H9 (cell line): Measurements from ENCODE around the gene SLC6A2. TPM values are rescaled to one million over a fixed set of nuclear protein-coding genes. Genes with fewer than 3 reads are reported as not detected.

Experiments used
- DNase-seq: peaks from one replicate; pipeline ENCODE4 v3.0.0-alpha.2; 2017
- H2AFZ ChIP-seq: one replicate; pipeline ENCODE4 v1.6.1; 2013; ENCODE audit warnings: mild to moderate bottlenecking, low read length, control low read depth, moderate library complexity
- H2AK5ac ChIP-seq: 2 replicates; pipeline ENCODE4 v1.6.1; 2013; ENCODE audit warnings: low read length, control low read depth, mixed read lengths; ENCODE audit not compliant: insufficient read length
- H2BK120ac ChIP-seq: one replicate; pipeline ENCODE4 v1.6.1; 2013; ENCODE audit warnings: low read depth, mild to moderate bottlenecking, low read length, control low read depth, inconsistent platforms; ENCODE audit not compliant: poor library complexity, severe bottlenecking
- H2BK12ac ChIP-seq: 2 replicates; pipeline ENCODE4 v1.6.1; 2013; ENCODE audit warnings: low read length, control low read depth, mixed read lengths, low read depth; ENCODE audit not compliant: insufficient read length
- H2BK15ac ChIP-seq: 2 replicates; pipeline ENCODE4 v1.6.1; 2013; ENCODE audit warnings: low read depth, low read length, control low read depth
- H2BK20ac ChIP-seq: one replicate; pipeline ENCODE4 v1.6.1; 2013; ENCODE audit warnings: low read depth, mild to moderate bottlenecking, low read length, control low read depth, inconsistent platforms; ENCODE audit not compliant: poor library complexity, severe bottlenecking
- H2BK5ac ChIP-seq: 2 replicates; pipeline ENCODE4 v1.6.1; 2013; ENCODE audit warnings: low read length, control low read depth, mixed read lengths; ENCODE audit not compliant: insufficient read length
- H3K14ac ChIP-seq: 2 replicates; pipeline ENCODE4 v1.6.1; 2013; ENCODE audit warnings: low read length, control low read depth; ENCODE audit not compliant: insufficient read depth
- H3K18ac ChIP-seq: 2 replicates; pipeline ENCODE4 v1.6.1; 2013; ENCODE audit warnings: low read depth, mild to moderate bottlenecking, mixed read lengths, low read length, control low read depth; ENCODE audit not compliant: insufficient read length
- H3K23ac ChIP-seq: 2 replicates; pipeline ENCODE4 v1.6.1; 2013; ENCODE audit warnings: low read length, control low read depth, mixed read lengths, low read depth; ENCODE audit not compliant: insufficient read length
- H3K23me2 ChIP-seq: 2 replicates; pipeline ENCODE4 v1.6.1; 2013; ENCODE audit warnings: low read depth, mild to moderate bottlenecking, mixed read lengths, low read length, control low read depth; ENCODE audit not compliant: insufficient read length, poor library complexity, severe bottlenecking
- H3K27ac ChIP-seq: 2 replicates; pipeline ENCODE4 v1.5.1; 2013; ENCODE audit warnings: low read length, control low read depth, mixed read lengths, low read depth; ENCODE audit not compliant: insufficient read length
- H3K27me3 ChIP-seq: 2 replicates; pipeline ENCODE4 v1.6.1; 2013; ENCODE audit warnings: low read length, control low read depth, inconsistent platforms; ENCODE audit not compliant: insufficient read depth
- H3K4ac ChIP-seq: 2 replicates; pipeline ENCODE4 v1.6.1; 2013; ENCODE audit warnings: low read depth, mild to moderate bottlenecking, control low read depth, inconsistent platforms, low read length, moderate library complexity
- H3K4me1 ChIP-seq: 2 replicates; pipeline ENCODE4 v1.6.1; 2013; ENCODE audit warnings: low read length, control low read depth, inconsistent platforms; ENCODE audit not compliant: insufficient read depth
- H3K4me2 ChIP-seq: 2 replicates; pipeline ENCODE4 v1.6.1; 2013; ENCODE audit warnings: low read length, control low read depth, mixed read lengths; ENCODE audit not compliant: insufficient read length, insufficient read depth
- H3K56ac ChIP-seq: 2 replicates; pipeline ENCODE4 v1.6.1; 2013; ENCODE audit warnings: low read depth, mild to moderate bottlenecking, mixed read lengths, low read length, control low read depth; ENCODE audit not compliant: insufficient read length
- H3K79me1 ChIP-seq: 2 replicates; pipeline ENCODE4 v1.6.1; 2013; ENCODE audit warnings: low read depth, mild to moderate bottlenecking, moderate library complexity, low read length, control low read depth, inconsistent platforms; ENCODE audit not compliant: insufficient read depth, poor library complexity, severe bottlenecking
- H3K79me2 ChIP-seq: 2 replicates; pipeline ENCODE4 v1.6.1; 2013; ENCODE audit warnings: low read length, control low read depth, inconsistent platforms; ENCODE audit not compliant: insufficient read depth
- H3K9ac ChIP-seq: 2 replicates; pipeline ENCODE4 v1.6.1; 2013; ENCODE audit warnings: low read length, control low read depth, mixed read lengths; ENCODE audit not compliant: insufficient read length; ENCODE audit errors: extremely low read depth
- H3K9me3 ChIP-seq: one replicate; pipeline ENCODE4 v1.6.1; 2013; ENCODE audit warnings: low read depth, low read length, inconsistent platforms; ENCODE audit not compliant: control insufficient read depth
- H3T11ph ChIP-seq: one replicate; pipeline ENCODE4 v1.6.1; 2013; ENCODE audit warnings: mild to moderate bottlenecking, low read length, control low read depth, inconsistent platforms
- H4K20me1 ChIP-seq: one replicate; pipeline ENCODE4 v1.6.1; 2013; ENCODE audit not compliant: control insufficient read depth, insufficient read length, insufficient read depth
- H4K5ac ChIP-seq: 2 replicates; pipeline ENCODE4 v1.6.1; 2013; ENCODE audit warnings: low read depth, mild to moderate bottlenecking, mixed read lengths, low read length, control low read depth; ENCODE audit not compliant: insufficient read length
- H4K8ac ChIP-seq: replicated peaks from 2 replicates; pipeline ENCODE4 v1.6.1; 2013; ENCODE audit warnings: low read length, control low read depth, mixed read lengths, low read depth; ENCODE audit not compliant: insufficient read length
- H4K91ac ChIP-seq: 2 replicates; pipeline ENCODE4 v1.6.1; 2013; ENCODE audit warnings: low read depth, mild to moderate bottlenecking, moderate library complexity, mixed read lengths, low read length, control low read depth; ENCODE audit not compliant: insufficient read length
- H3K27ac Mint-ChIP-seq, 3 experiments: 2 replicates in 2 of 3; 3 replicates in 1 of 3; pipeline ENCODE4 v1.8.0; 2020 to 2021; ENCODE audit warnings: mixed read lengths in 3 of 3, mild to moderate bottlenecking in 1 of 3, moderate library complexity in 1 of 3
- H3K27me3 Mint-ChIP-seq: 2 replicates; pipeline ENCODE4 v1.8.0; 2021; ENCODE audit warnings: low read depth, mild to moderate bottlenecking, moderate library complexity, mixed read lengths
- H3K36me3 Mint-ChIP-seq, 3 experiments: 2 replicates in 2 of 3; 3 replicates in 1 of 3; pipeline ENCODE4 v1.8.0; 2020 to 2021; ENCODE audit warnings: low read depth in 3 of 3, mixed read lengths in 3 of 3; ENCODE audit not compliant: insufficient read depth in 1 of 3
- H3K4me1 Mint-ChIP-seq, 2 experiments: 2 replicates each; pipeline ENCODE4 v1.8.0; 2020; ENCODE audit warnings: mixed read lengths in 2 of 2
- H3K4me3 Mint-ChIP-seq, 2 experiments: 2 replicates in 1 of 2; 3 replicates in 1 of 2; pipeline ENCODE4 v1.8.0; 2020 to 2021; ENCODE audit warnings: mild to moderate bottlenecking in 2 of 2, mixed read lengths in 2 of 2, moderate library complexity in 1 of 2
- H3K9me3 Mint-ChIP-seq, 2 experiments: 2 replicates in 1 of 2; 3 replicates in 1 of 2; pipeline ENCODE4 v1.8.0; 2020; ENCODE audit warnings: mild to moderate bottlenecking in 2 of 2, mixed read lengths in 2 of 2, moderate library complexity in 1 of 2
- CTCF ChIP-seq: fragments of 200-600 bp; sonication (generic); conservative IDR thresholded peaks from 3 replicates; pipeline ENCODE4 v1.8.0; 2021; ENCODE audit warnings: antibody characterized with exemption, mild to moderate bottlenecking
- total RNA-seq: library from RNA; stranded (reverse); gene quantifications from 2 replicates; pipeline ENCODE4 v1.2.1, GENCODE V29; 2021

SLC6A2 gene
- total RNA-seq, 1 experiment from 2014 or later = 0.24 TPM

GRCh38 chr16:55621771-55622170, 34.0 kb upstream of the SLC6A2 start:
- no peak overlapping the region for H4K91ac ChIP-seq
- peaks cover 0 to 2% (median 0%) of the 10 kb centered on the region in 3 experiments; a peak in 2 of 7 replicates for H3K36me3 Mint-ChIP-seq
- H3K4ac ChIP-seq = no peak overlapping the region
- no peaks in the 10 kb centered on the region for H3K9me3 ChIP-seq
- TF ChIP-seq CTCF = no peak
- no peak overlapping the region for H2AK5ac ChIP-seq
- H3K79me1 ChIP-seq = no peaks in the 10 kb centered on the region
- no peak for DNase-seq
- no peak overlapping the region for H2AFZ ChIP-seq
- peaks cover 8 to 12% of the 10 kb centered on the region in 2 experiments for H3K4me1 Mint-ChIP-seq
- no peak overlapping the region for H2BK15ac ChIP-seq
- H3K18ac ChIP-seq = no peak overlapping the region
- no peak overlapping the region for H3K4me2 ChIP-seq
- H3K27me3 ChIP-seq = no peaks in the 10 kb centered on the region
- no peak overlapping the region for H2BK5ac ChIP-seq
- H4K5ac ChIP-seq = no peak overlapping the region
- no peak overlapping the region for H3T11ph ChIP-seq
- no peaks in the 10 kb centered on the region for H3K23me2 ChIP-seq
- peaks cover 23% of the 10 kb centered on the region for H3K27me3 Mint-ChIP-seq
- H3K79me2 ChIP-seq = no peaks in the 10 kb centered on the region
- no peaks in the 10 kb centered on the region for H3K4me1 ChIP-seq
- H3K9ac ChIP-seq = no peak overlapping the region
- no peak overlapping the region for H4K8ac ChIP-seq
- H2BK12ac ChIP-seq = no peak overlapping the region
- no peak overlapping the region for H3K56ac ChIP-seq
- H2BK120ac ChIP-seq = no peak overlapping the region
- no peaks in the 10 kb centered on the region for H4K20me1 ChIP-seq
- no peak overlapping the region for H3K27ac ChIP-seq
- H3K23ac ChIP-seq = no peak overlapping the region
- peaks cover 2 to 5% of the 10 kb centered on the region in 2 experiments; a peak in 4 of 5 replicates for H3K9me3 Mint-ChIP-seq
- no peak overlapping the region for H3K14ac ChIP-seq
- no peak overlapping the region for H3K27ac Mint-ChIP-seq
- no peak overlapping the region for H2BK20ac ChIP-seq
- no peak overlapping the region for H3K4me3 Mint-ChIP-seq
